ENCODE results near the gene MGAT5B. TPM values are rescaled to one million over a fixed set of nuclear protein-coding genes. Genes with fewer than 3 reads are reported as not detected.

Gene MGAT5B
- total RNA-seq, 1 experiment from 2014 or later, result 14.3 TPM

DNA sequence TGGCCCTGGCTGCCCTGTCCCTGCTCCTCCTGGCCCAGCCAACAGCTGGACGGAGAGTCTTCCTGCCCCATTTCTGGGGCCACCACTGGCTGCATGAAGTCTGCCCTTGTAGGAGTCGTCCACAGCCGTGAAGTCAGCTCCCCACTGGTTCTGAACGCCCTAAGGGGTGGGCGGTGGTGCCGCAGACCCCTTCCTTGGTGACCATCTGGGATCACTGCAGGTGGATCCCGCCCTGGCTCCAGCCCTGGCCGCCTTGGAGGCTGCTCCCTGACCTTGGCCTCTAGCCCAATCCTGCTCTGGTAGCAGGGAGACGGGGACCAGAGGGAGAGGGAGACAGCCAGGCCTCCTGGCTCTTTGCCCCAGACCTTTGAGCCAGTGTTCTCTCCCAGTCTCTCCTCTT lies 35.4 kb downstream of the MGAT5B start:
- ChIA-PET POLR2A (ENCODE audit: unreplicated experiment) (no interaction called here), CTCF (no interaction called here)
- intact Hi-C loops (cut with micrococcal nuclease; ENCODE audit: unreplicated experiment), result no loop called here
- Histone ChIP-seq H3K79me2 (ENCODE audit: low read depth) (no peaks in the 10 kb centered on the region), H3K27ac (no peak overlapping the region), H3K9me2 (ENCODE audit: insufficient read depth) (no peaks in the 10 kb centered on the region), H3K4me2 (no peak overlapping the region), H4K20me1 (ENCODE audit: insufficient read depth) (no peaks in the 10 kb centered on the region), H3F3A (ENCODE audit: insufficient read depth, low read depth) (no peaks in the 10 kb centered on the region), H3K27me3 (ENCODE audit: insufficient read depth, low read depth) (no peaks in the 10 kb centered on the region), H3K9me3 (ENCODE audit: insufficient read depth, low read depth) (no peaks in the 10 kb centered on the region), H2AFZ (no peak overlapping the region), H3K4me3 (no peak overlapping the region), H3K4me1 (replicated peaks; ENCODE audit: insufficient read depth) (no peaks in the 10 kb centered on the region), H3K36me3 (ENCODE audit: low read depth) (no peaks in the 10 kb centered on the region)
- no peak for DNase-seq
- no TSS peak for BruUV-seq (replicated peaks)
- TF ChIP-seq, protein P1, sequence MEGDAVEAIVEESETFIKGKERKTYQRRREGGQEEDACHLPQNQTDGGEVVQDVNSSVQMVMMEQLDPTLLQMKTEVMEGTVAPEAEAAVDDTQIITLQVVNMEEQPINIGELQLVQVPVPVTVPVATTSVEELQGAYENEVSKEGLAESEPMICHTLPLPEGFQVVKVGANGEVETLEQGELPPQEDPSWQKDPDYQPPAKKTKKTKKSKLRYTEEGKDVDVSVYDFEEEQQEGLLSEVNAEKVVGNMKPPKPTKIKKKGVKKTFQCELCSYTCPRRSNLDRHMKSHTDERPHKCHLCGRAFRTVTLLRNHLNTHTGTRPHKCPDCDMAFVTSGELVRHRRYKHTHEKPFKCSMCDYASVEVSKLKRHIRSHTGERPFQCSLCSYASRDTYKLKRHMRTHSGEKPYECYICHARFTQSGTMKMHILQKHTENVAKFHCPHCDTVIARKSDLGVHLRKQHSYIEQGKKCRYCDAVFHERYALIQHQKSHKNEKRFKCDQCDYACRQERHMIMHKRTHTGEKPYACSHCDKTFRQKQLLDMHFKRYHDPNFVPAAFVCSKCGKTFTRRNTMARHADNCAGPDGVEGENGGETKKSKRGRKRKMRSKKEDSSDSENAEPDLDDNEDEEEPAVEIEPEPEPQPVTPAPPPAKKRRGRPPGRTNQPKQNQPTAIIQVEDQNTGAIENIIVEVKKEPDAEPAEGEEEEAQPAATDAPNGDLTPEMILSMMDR (conservative IDR thresholded peaks at IDR 0.05), result no peak
- no peak for TF ChIP-seq EZH2 (IDR thresholded peaks at IDR 0.05; ENCODE audit: low read depth)

- H3K27ac ChIP-seq, result no peak overlapping the region
- H3K9me2 ChIP-seq (ENCODE audit: insufficient read depth), result no peaks in the 10 kb centered on the region
- no peak for TF ChIP-seq EZH2 (IDR thresholded peaks at IDR 0.05; ENCODE audit: low read depth)
- TF ChIP-seq, protein P1 (conservative IDR thresholded peaks at IDR 0.05), result no peak
- no peaks in the 10 kb centered on the region for H3K9me3 ChIP-seq (ENCODE audit: insufficient read depth, low read depth)
- no peaks in the 10 kb centered on the region for H3K27me3 ChIP-seq (ENCODE audit: insufficient read depth, low read depth)
- H4K20me1 ChIP-seq (ENCODE audit: insufficient read depth), result no peaks in the 10 kb centered on the region
- H3K4me3 ChIP-seq, result no peak overlapping the region
- no peak for DNase-seq
- H3F3A ChIP-seq (ENCODE audit: insufficient read depth, low read depth), result no peaks in the 10 kb centered on the region
- ChIA-PET CTCF (no interaction called here), POLR2A (ENCODE audit: unreplicated experiment) (no interaction called here)
- intact Hi-C loops (cut with micrococcal nuclease; ENCODE audit: unreplicated experiment), result no loop called here
- H3K36me3 ChIP-seq (ENCODE audit: low read depth), result no peaks in the 10 kb centered on the region
- H3K4me2 ChIP-seq, result no peak overlapping the region
- H3K79me2 ChIP-seq (ENCODE audit: low read depth), result no peaks in the 10 kb centered on the region
- no peak overlapping the region for H2AFZ ChIP-seq
- H3K4me1 ChIP-seq (replicated peaks; ENCODE audit: insufficient read depth), result no peaks in the 10 kb centered on the region
- BruUV-seq (replicated peaks), result no TSS peak
These were observed 35.9 kb downstream of the MGAT5B start for GRCh38 chr17:76904116-76904515.

GRCh38 chr17:76905036-76905435 lies 36.8 kb downstream of the MGAT5B start:
- no peak overlapping the region for H3K27ac ChIP-seq
- no peak overlapping the region for H3K4me2 ChIP-seq
- H3K4me3 ChIP-seq, result no peak overlapping the region
- no peaks in the 10 kb centered on the region for H3K36me3 ChIP-seq (ENCODE audit: low read depth)
- H3K27me3 ChIP-seq (ENCODE audit: insufficient read depth, low read depth), result no peaks in the 10 kb centered on the region
- no peaks in the 10 kb centered on the region for H4K20me1 ChIP-seq (ENCODE audit: insufficient read depth)
- no TSS peak for BruUV-seq (replicated peaks)
- intact Hi-C loops (cut with micrococcal nuclease; ENCODE audit: unreplicated experiment), result no loop called here
- H3F3A ChIP-seq (ENCODE audit: insufficient read depth, low read depth), result no peaks in the 10 kb centered on the region
- CTCF ChIA-PET, result no interaction called here
- POLR2A ChIA-PET (ENCODE audit: unreplicated experiment), result no interaction called here
- no peak overlapping the region for H2AFZ ChIP-seq
- no peak for DNase-seq
- no peaks in the 10 kb centered on the region for H3K79me2 ChIP-seq (ENCODE audit: low read depth)
- H3K9me2 ChIP-seq (ENCODE audit: insufficient read depth), result no peaks in the 10 kb centered on the region
- TF ChIP-seq EZH2 (IDR thresholded peaks at IDR 0.05; ENCODE audit: low read depth), result no peak
- TF ChIP-seq, protein P1 (conservative IDR thresholded peaks at IDR 0.05), result no peak
- no peaks in the 10 kb centered on the region for H3K9me3 ChIP-seq (ENCODE audit: insufficient read depth, low read depth)
- H3K4me1 ChIP-seq (replicated peaks; ENCODE audit: insufficient read depth), result no peaks in the 10 kb centered on the region

Measured in PC-9 (cell line).